CD4-positive, alpha-beta T cell treated with Interleukin-6 for 4 hours (primary cell): ENCODE results near the gene USP48.
"Not testable (repeated sequence)": the region's sequence is repeated elsewhere in the genome, so short reads cannot be mapped to it uniquely, and the experiment has no call there.

Source experiments
- DNase-seq: peaks from one replicate; pipeline ENCODE4 v3.0.0-alpha.2; 2020; ENCODE audit warnings: mixed read lengths

Gene USP48

GRCh38 chr1:21770602-21771001 lies 12.3 kb downstream of the USP48 start:
- not testable (repeated sequence) for DNase-seq

GRCh38 chr1:21770201-21770600 lies 12.7 kb downstream of the USP48 start:
- DNase-seq, result no peak

GRCh38 chr1:21767106-21767505 lies 15.8 kb downstream of the USP48 start:
- DNase-seq, result not testable (repeated sequence)

- no peak for DNase-seq
These were observed 16.7 kb downstream of the USP48 start for GRCh38 chr1:21766210-21766609.

- no peak for DNase-seq
These were observed 18.1 kb downstream of the USP48 start for GRCh38 chr1:21764615-21765423.

- no peak for DNase-seq
These were observed 19.1 kb downstream of the USP48 start for GRCh38 chr1:21763694-21764419.

GRCh38 chr1:21763236-21763635 lies 19.7 kb downstream of the USP48 start:
- DNase-seq, result no peak

GRCh38 chr1:21762022-21762404 lies 20.9 kb downstream of the USP48 start:
- DNase-seq, result no peak

- no peak for DNase-seq
These were observed 21.9 kb downstream of the USP48 start for GRCh38 chr1:21761052-21761451.

- DNase-seq, result no peak
These were observed 23.1 kb downstream of the USP48 start for GRCh38 chr1:21759818-21760217.

GRCh38 chr1:21759182-21759581 lies 23.8 kb downstream of the USP48 start:
- DNase-seq, result no peak

GRCh38 chr1:21758614-21759013 lies 24.3 kb downstream of the USP48 start:
- DNase-seq, result no peak

- no peak for DNase-seq
These were observed 26.4 kb downstream of the USP48 start for GRCh38 chr1:21756393-21757089.

- no peak for DNase-seq
These were observed 27.9 kb downstream of the USP48 start for GRCh38 chr1:21755067-21755466.

GRCh38 chr1:21754583-21754982 lies 28.4 kb downstream of the USP48 start:
- DNase-seq, result no peak

- no peak for DNase-seq
These were observed 30.8 kb downstream of the USP48 start for GRCh38 chr1:21752186-21752585.

- no peak for DNase-seq
These were observed 31.7 kb downstream of the USP48 start for GRCh38 chr1:21751281-21751680.

- no peak for DNase-seq
These were observed 32.1 kb downstream of the USP48 start for GRCh38 chr1:21750841-21751240.

- DNase-seq, result no peak
These were observed 33.0 kb downstream of the USP48 start for GRCh38 chr1:21749859-21750468.

GRCh38 chr1:21749109-21749508 lies 33.8 kb downstream of the USP48 start:
- no peak for DNase-seq

- no peak for DNase-seq
These were observed 39.5 kb downstream of the USP48 start for GRCh38 chr1:21743476-21743875.

- DNase-seq, result no peak
These were observed 40.4 kb downstream of the USP48 start for GRCh38 chr1:21742578-21742977.

GRCh38 chr1:21741206-21741605 lies 41.7 kb downstream of the USP48 start:
- no peak for DNase-seq
